Body of pancreas (tissue), 4 donors: ENCODE measurements around the gene MBP. TPM values are rescaled to one million over a fixed set of nuclear protein-coding genes. Genes with fewer than 3 reads are reported as not detected.

Experiments used
- ATAC-seq: fragments of 150-250 bp; one replicate; pipeline ENCODE4 v1.9.1; 2016
- DNase-seq, 4 donors: peaks; one replicate each; pipeline ENCODE4 v3.0.0-alpha.2; 2019
- H3K27ac ChIP-seq, 4 donors: fragments of 200-600 bp; sonication (generic); 1 replicate in 3 of 4; 2 replicates in 1 of 4; pipeline versions ENCODE4 v1.5.1 to v1.6.1; 2016 to 2019; ENCODE audit warnings: mild to moderate bottlenecking in 1 of 4, mixed read lengths in 1 of 4, moderate library complexity in 1 of 4
- H3K27me3 ChIP-seq, 2 donors: fragments of 200-600 bp; sonication (generic); one replicate each; pipeline ENCODE4 v1.6.0; 2016; ENCODE audit warnings: mild to moderate bottlenecking in 1 of 2
- H3K36me3 ChIP-seq, 2 donors: fragments of 200-600 bp; sonication (generic); replicated peaks in 1 of 2; 2 replicates each; pipeline ENCODE4 v1.5.1; 2016; ENCODE audit warnings: low read depth in 2 of 2; ENCODE audit not compliant: insufficient read depth in 1 of 2
- H3K4me1 ChIP-seq: fragments of 200-600 bp; sonication (generic); one replicate; pipeline ENCODE4 v1.6.0; 2016
- H3K4me3 ChIP-seq, 2 donors: fragments of 200-600 bp; sonication (generic); 1 replicate in 1 of 2; 2 replicates in 1 of 2; pipeline ENCODE4 v1.5.1; 2016 to 2019
- H3K9me3 ChIP-seq, 3 donors: fragments of 200-600 bp; sonication (generic); 1 replicate in 2 of 3; 2 replicates in 1 of 3; pipeline ENCODE4 v1.5.1; 2016
- POLR2A ChIP-seq, 3 donors: fragments of 450-650 bp; IDR thresholded peaks; one replicate each; pipeline ENCODE4 v1.6.1; 2016; ENCODE audit warnings: antibody characterized with exemption in 3 of 3, mild to moderate bottlenecking in 2 of 3
- WGBS, 2 donors: methylation state at CpG; one replicate each; pipeline ENCODE4 v1.1.5; 2017; 5-methylcytosine and 5-hydroxymethylcytosine counted together
- intact Hi-C: fragments of 100-400 bp; cut with DNase I; formaldehyde crosslinking; loops from one replicate; pipeline ENCODE4 v1.15.1; 2023
- total RNA-seq, 2 donors: library from RNA; depleted of rRNA; stranded (reverse); fragments of >200 nt; gene quantifications; one replicate each; pipeline ENCODE4 v1.1.0, GENCODE V29; 2016
- TF ChIP-seq, protein P1 (sequence below), 7 experiments: fragments of 450-650 bp in 4 of 7; fragments of 200-600 bp in 3 of 7; sonication (generic) in 3 of 7; IDR thresholded peaks; one replicate each; pipeline ENCODE4 v1.5.1; 2016 to 2019; ENCODE audit warnings: antibody characterized with exemption in 7 of 7

MBP gene
- total RNA-seq, 2 donors from 2014 or later, result 17.4 to 24.4 TPM

DNA sequence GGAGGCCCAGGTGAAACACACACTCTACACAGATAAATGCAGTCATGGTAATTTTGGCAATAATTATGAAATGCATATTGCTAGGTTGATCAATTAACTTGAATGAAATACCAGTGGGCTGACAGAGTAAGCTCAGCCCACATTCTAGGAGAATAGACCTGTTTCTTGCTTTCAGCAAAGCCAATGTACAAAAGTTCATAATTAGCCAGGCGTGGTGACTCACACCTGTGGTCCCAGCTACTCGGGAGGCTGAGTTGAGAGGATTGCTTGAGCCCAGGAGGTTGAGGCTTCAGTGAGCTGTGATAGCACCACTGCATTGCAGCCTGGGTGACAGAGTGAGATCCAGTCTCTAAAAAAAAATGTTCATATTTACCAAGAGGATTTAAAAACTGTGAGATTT, 15.7 kb upstream of the MBP start:
- no peaks in the 10 kb centered on the region for H3K9me3 ChIP-seq
- TF ChIP-seq, protein P1, sequence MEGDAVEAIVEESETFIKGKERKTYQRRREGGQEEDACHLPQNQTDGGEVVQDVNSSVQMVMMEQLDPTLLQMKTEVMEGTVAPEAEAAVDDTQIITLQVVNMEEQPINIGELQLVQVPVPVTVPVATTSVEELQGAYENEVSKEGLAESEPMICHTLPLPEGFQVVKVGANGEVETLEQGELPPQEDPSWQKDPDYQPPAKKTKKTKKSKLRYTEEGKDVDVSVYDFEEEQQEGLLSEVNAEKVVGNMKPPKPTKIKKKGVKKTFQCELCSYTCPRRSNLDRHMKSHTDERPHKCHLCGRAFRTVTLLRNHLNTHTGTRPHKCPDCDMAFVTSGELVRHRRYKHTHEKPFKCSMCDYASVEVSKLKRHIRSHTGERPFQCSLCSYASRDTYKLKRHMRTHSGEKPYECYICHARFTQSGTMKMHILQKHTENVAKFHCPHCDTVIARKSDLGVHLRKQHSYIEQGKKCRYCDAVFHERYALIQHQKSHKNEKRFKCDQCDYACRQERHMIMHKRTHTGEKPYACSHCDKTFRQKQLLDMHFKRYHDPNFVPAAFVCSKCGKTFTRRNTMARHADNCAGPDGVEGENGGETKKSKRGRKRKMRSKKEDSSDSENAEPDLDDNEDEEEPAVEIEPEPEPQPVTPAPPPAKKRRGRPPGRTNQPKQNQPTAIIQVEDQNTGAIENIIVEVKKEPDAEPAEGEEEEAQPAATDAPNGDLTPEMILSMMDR (IDR thresholded peaks at IDR 0.05), result no peak
- H3K27me3 ChIP-seq, result no peaks in the 10 kb centered on the region
- no peak overlapping the region for H3K4me3 ChIP-seq
- H3K36me3 ChIP-seq, result no peaks in the 10 kb centered on the region
- 86 to 92% methylated on average over 2 of the region's 2 CpGs for WGBS, 2 donors
- H3K27ac ChIP-seq, result no peak overlapping the region
- DNase-seq (no peak), ATAC-seq (no peak)
- intact Hi-C loops, result no loop called here
- no peaks in the 10 kb centered on the region for H3K4me1 ChIP-seq

DNA sequence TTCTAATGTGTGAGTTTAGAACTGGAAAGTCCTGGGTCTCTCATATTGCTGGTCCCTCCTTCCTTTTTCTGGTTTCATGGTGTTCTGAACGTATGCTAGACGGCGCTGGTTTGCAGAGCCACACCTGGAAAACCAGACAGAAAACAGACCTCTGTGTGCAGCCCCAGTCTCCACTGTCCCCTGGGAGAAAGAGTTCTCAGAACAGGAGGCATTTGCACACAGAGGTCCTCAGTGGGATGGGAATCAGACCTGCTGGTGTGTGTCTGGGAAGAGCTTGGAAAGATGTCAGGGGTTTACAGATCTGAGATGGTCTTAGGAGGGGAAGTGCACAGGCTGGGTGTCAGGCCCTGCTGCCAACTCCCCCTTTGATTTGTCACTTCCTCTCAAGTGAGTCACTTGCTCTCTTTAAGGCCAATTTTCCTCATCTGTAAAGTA, 14.9 kb upstream of the MBP start:
- Histone ChIP-seq H3K9me3 (no peaks in the 10 kb centered on the region), H3K27me3 (no peaks in the 10 kb centered on the region), H3K36me3 (no peaks in the 10 kb centered on the region), H3K4me1 (no peaks in the 10 kb centered on the region), H3K27ac (no peak overlapping the region), H3K4me3 (no peak overlapping the region)
- peak in 1 of 4 donors; percentile 37 for DNase-seq
- TF ChIP-seq POLR2A (IDR thresholded peaks at IDR 0.05), result no peak
- TF ChIP-seq, protein P1 (IDR thresholded peaks at IDR 0.05), result no peak
- no peak for ATAC-seq
- intact Hi-C loops, result no loop called here
- WGBS, 2 donors, result 72 to 83% methylated on average over 3 of the region's 3 CpGs

DNA sequence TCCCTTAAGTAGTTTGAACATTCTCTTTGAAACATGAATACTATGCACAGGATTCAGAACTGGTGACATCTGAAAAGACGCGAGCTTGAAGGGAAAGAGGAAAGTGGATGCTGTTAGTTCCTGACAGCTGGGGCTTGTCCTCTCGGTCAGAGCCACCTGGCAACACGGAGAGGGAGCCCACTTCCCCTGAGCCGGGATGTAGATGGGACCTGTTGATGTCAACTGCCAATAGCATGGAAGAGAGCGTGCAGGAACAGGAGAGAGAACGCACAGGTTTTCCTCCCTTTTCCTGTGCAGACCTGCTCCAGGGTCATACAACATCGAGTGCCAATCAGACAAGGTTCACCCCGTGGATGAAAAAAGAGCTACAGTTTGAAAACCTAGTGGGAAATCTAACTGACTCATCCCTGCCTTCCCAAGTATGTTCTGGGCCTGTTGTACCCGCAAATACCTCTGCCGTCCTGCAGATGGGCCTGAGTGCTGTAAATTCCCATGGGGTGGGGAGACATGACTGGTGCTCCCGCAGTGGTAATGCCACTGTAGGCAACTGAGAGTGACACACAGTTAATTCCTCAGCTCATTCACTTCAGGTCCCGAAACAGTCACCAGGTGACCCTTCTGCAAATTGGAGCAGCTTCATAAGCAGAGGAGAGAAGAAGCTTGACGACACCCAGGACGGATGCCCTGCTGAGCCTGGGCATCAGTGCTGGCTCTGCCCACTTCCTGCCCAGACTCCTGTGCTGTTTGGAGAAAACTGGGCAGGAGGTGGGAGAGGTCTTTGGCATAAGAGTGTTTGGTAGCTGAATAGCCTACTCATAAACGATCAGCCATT, 13.9 kb upstream of the MBP start:
- Histone ChIP-seq H3K4me1 (no peaks in the 10 kb centered on the region), H3K36me3 (no peaks in the 10 kb centered on the region), H3K4me3 (no peak overlapping the region), H3K27ac (no peak overlapping the region), H3K9me3 (no peaks in the 10 kb centered on the region), H3K27me3 (no peaks in the 10 kb centered on the region)
- DNase-seq (no peak), ATAC-seq (no peak)
- 65 to 67% methylated on average over 16 of the region's 16 CpGs for WGBS, 2 donors
- intact Hi-C loops, result no loop called here
- no peak for TF ChIP-seq POLR2A (IDR thresholded peaks at IDR 0.05)
- TF ChIP-seq, protein P1 (IDR thresholded peaks at IDR 0.05), result no peak

DNA sequence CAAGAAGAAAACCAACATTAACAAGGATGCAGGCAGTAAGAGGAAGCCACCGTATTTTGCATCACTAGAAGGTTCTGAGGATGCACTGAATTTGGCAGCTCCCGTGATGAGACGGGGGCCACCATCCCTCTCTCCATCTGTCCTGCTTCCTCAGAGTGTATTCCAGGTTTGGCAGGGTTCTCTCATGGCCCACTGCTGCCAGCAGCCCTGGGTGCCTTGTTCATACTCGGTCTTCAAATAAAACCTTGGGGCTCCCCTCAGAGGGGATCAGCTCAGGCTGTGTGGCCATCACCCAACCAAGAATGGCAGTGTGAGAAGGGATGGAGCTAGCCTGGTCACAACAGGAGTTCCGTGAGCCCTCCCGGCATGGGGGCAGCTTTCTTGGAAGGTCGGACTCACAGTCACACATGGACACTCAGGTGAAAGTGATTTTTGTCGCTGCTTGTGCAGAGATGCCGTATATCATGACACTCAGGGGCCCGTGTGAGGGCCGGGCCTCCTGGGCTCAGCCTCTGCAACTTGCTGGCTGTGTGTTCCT, 12.8 kb upstream of the MBP start:
- no peak for TF ChIP-seq POLR2A (IDR thresholded peaks at IDR 0.05)
- TF ChIP-seq, protein P1 (IDR thresholded peaks at IDR 0.05), result no peak
- intact Hi-C loops, result no loop called here
- no peak for ATAC-seq

More for the DNA sequence above, 12.8 kb upstream of the MBP start:
- no peak overlapping the region for H3K27ac ChIP-seq
- no peaks in the 10 kb centered on the region for H3K9me3 ChIP-seq
- H3K4me1 ChIP-seq, result no peaks in the 10 kb centered on the region
- H3K36me3 ChIP-seq, result no peaks in the 10 kb centered on the region
- 95 to 96% methylated on average over 10 to 11 of the region's 11 CpGs for WGBS, 2 donors
- H3K4me3 ChIP-seq, result no peak overlapping the region
- H3K27me3 ChIP-seq, result no peaks in the 10 kb centered on the region
- no peak for DNase-seq
